SK-N-SH (cell line): ENCODE results near the gene ABHD17C. TPM values are rescaled to one million over a fixed set of nuclear protein-coding genes. Genes with fewer than 3 reads are reported as not detected.

Experiments used
- CTCF ChIA-PET: fragments of 300-600, 350-600 bp; formaldehyde crosslinking; extraction: SDS; loops from one replicate; lab custom pipeline; 2021; lab: Yijun Ruan, JAX
- POLR2A ChIA-PET: fragments of 350-600 bp; sonication (Branson Sonifier 250); formaldehyde crosslinking; extraction: SDS; loops from one replicate; lab custom pipeline; 2020; ENCODE audit warnings: antibody characterized with exemption, inconsistent platforms; lab: Yijun Ruan, JAX
- DNase-seq: peaks from one replicate; pipeline ENCODE4 v3.0.0; 2012
- H2AFZ ChIP-seq: fragments of 200-600 bp; sonication (generic); 2 replicates; pipeline ENCODE4 v1.8.1; 2016; ENCODE audit warnings: antibody characterized with exemption, mild to moderate bottlenecking, low read depth
- H3F3A ChIP-seq: fragments of 200-600 bp; sonication (generic); replicated peaks from 2 replicates; pipeline ENCODE3; 2016; ENCODE audit warnings: antibody characterized with exemption, mild to moderate bottlenecking; ENCODE audit not compliant: insufficient read depth
- H3K27ac ChIP-seq, 2 experiments: fragments of 200-500 bp in 1 of 2; fragments of 200-600 bp in 1 of 2; sonication (Bioruptor generic) in 1 of 2; sonication (generic), shearing (Covaris generic) in 1 of 2; 2 replicates each; pipeline versions ENCODE4 v1.5.1 to v1.6.1; 2014 to 2016; ENCODE audit warnings: low read depth in 2 of 2, inconsistent platforms in 1 of 2, low read length in 1 of 2, mild to moderate bottlenecking in 1 of 2, mixed read lengths in 1 of 2
- H3K27me3 ChIP-seq: fragments of 200-600 bp; sonication (generic), shearing (Covaris generic); 2 replicates; pipeline ENCODE4 v1.6.1; 2016; ENCODE audit warnings: mixed run types; ENCODE audit not compliant: insufficient read depth
- H3K36me3 ChIP-seq, 2 experiments: fragments of 200-500 bp in 1 of 2; fragments of 200-600 bp in 1 of 2; sonication (Bioruptor generic) in 1 of 2; sonication (generic) in 1 of 2; replicated peaks in 1 of 2; 2 replicates each; pipeline versions ENCODE3 to v1.5.1; 2014 to 2016; ENCODE audit warnings: low read length in 1 of 2, mild to moderate bottlenecking in 1 of 2; ENCODE audit not compliant: insufficient read depth in 2 of 2, control insufficient read depth in 1 of 2
- H3K4me1 ChIP-seq, 2 experiments: fragments of 200-500 bp in 1 of 2; fragments of 200-600 bp in 1 of 2; sonication (Bioruptor generic) in 1 of 2; sonication (generic), shearing (Covaris generic) in 1 of 2; 2 replicates each; pipeline versions ENCODE4 v1.5.1 to v1.6.1; 2014 to 2016; ENCODE audit warnings: low read depth in 1 of 2, low read length in 1 of 2, mixed run types in 1 of 2; ENCODE audit not compliant: insufficient read depth in 2 of 2, control insufficient read depth in 1 of 2
- H3K4me2 ChIP-seq: fragments of 200-600 bp; sonication (generic), shearing (Covaris generic); 2 replicates; pipeline ENCODE4 v1.6.1; 2017; ENCODE audit warnings: mixed run types
- H3K4me3 ChIP-seq, 2 experiments: fragments of 200-500 bp in 1 of 2; fragments of 200-600 bp in 1 of 2; sonication (Bioruptor generic) in 1 of 2; sonication (generic), shearing (Covaris generic) in 1 of 2; 2 replicates each; pipeline versions ENCODE4 v1.5.1 to v1.8.1; 2014 to 2016; ENCODE audit warnings: low read depth in 2 of 2, inconsistent platforms in 1 of 2, low read length in 1 of 2, mild to moderate bottlenecking in 1 of 2, mixed read lengths in 1 of 2, moderate library complexity in 1 of 2
- H3K79me2 ChIP-seq: fragments of 200-600 bp; sonication (generic); 2 replicates; pipeline ENCODE4 v1.8.1; 2017; ENCODE audit warnings: mild to moderate bottlenecking; ENCODE audit not compliant: insufficient read depth
- H3K9ac ChIP-seq: fragments of 200-600 bp; sonication (generic); 2 replicates; pipeline ENCODE4 v1.6.1; 2017; ENCODE audit warnings: mixed run types
- H3K9me2 ChIP-seq: fragments of 200-600 bp; sonication (generic); 2 replicates; pipeline ENCODE4 v1.6.1; 2017; ENCODE audit warnings: mixed run types
- H3K9me3 ChIP-seq: fragments of 200-600 bp; sonication (generic); 2 replicates; pipeline ENCODE4 v1.6.1; 2017; ENCODE audit warnings: mixed run types, mild to moderate bottlenecking, moderate library complexity
- H4K20me1 ChIP-seq: fragments of 200-600 bp; sonication (generic); 2 replicates; pipeline ENCODE4 v1.6.1; 2017; ENCODE audit warnings: mild to moderate bottlenecking, mixed run types; ENCODE audit not compliant: insufficient read depth
- CHD2 ChIP-seq: fragments of 150-350 bp; IDR thresholded peaks from 2 replicates; pipeline ENCODE4 v1.6.1; 2018; ENCODE audit warnings: low read length; ENCODE audit not compliant: partially characterized antibody
- FOXM1 ChIP-seq: IDR thresholded peaks from 2 replicates; pipeline ENCODE4 v1.4.0; 2012; ENCODE audit warnings: low read depth, mild to moderate bottlenecking
- NFIC ChIP-seq: IDR thresholded peaks from 2 replicates; pipeline ENCODE4 v1.4.0; 2012; ENCODE audit warnings: borderline replicate concordance
- SMC3 ChIP-seq: IDR thresholded peaks from 2 replicates; pipeline ENCODE4 v1.6.1; 2012; ENCODE audit warnings: low read depth, low read length, improper control_type of control experiment
- WGBS: methylation state at CpG from one replicate; pipeline ENCODE4 v1.1.6; 2017; ENCODE audit warnings: low lambda C conversion rate; 5-methylcytosine and 5-hydroxymethylcytosine counted together
- polyA plus RNA-seq, 3 experiments: library from polyadenylated mRNA; depleted of rRNA; stranded (reverse); fragments of >200 nt; gene quantifications; 2 replicates each; pipeline ENCODE4 v1.2.3, GENCODE V29; 2012
- TF ChIP-seq, protein P1 (sequence below): IDR thresholded peaks from 2 replicates; pipeline ENCODE4 v1.6.1; 2012; ENCODE audit warnings: mild to moderate bottlenecking, low read depth, low read length, moderate library complexity
- TF ChIP-seq, protein P2 (sequence below): IDR thresholded peaks from 2 replicates; pipeline ENCODE4 v1.4.0; 2012; ENCODE audit warnings: low read depth

Gene ABHD17C
- polyA plus RNA-seq, 1 of the 3 experiments (the other 2 are of a cell fraction) = 11.7 TPM

DNA sequence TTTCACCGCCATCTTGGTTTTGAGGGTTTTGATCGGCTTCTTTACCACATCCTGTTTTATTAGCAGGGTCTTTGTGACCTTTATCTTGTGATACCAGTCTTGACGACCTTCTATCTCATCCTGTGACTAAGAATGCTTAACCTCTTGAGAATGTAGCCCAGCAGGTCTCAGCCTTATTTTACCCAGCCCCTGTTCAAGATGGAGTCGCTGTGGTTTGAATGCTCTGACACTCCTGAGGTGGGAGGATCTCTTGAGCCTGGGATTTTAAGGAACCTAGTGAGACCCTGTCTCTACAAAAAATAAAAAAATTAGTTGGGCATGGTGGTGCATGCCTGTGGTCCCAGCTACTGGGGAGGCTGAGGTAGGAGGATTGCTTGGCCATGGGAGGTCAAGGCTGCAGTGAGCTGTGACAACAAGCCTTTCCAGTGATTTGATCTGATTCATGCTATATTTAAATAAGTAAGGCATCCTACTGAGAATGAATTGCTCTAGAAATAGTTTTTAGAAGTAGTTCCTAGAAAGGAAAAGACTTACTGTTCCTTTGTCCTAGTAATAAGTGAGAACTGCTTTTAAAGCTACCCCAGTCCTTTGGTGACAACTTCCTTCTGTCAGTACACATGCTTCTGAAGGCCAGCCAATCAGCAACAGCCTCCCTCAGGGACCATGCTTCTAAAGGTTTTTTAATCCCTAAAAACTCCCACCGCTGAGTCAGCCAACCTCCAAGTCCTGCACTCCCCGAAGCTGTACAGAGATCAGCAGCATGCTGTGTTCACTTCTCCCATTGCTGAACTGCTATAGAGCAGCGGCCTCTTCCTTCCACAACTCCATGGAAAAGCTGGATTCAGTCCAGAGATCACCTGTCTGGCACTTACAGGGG is 75.0 kb downstream of the ABHD17C start:
- no peaks in the 10 kb centered on the region for H3K9me2 ChIP-seq
- no peak overlapping the region for H2AFZ ChIP-seq
- no peaks in the 10 kb centered on the region for H4K20me1 ChIP-seq
- CTCF ChIA-PET = interaction anchor here (1.1 to 2.4 kb wide), 2 partner anchors 10 to 202 kb away, joined by 4 to 9 read pairs; partner anchors contain the start of gene CEMIP
- WGBS = 79% methylated on average over 7 of the region's 7 CpGs
- H3K4me3 ChIP-seq = no peak overlapping the region
- no peak for TF ChIP-seq NFIC
- TF ChIP-seq SMC3 = no peak
- TF ChIP-seq CHD2 = no peak
- TF ChIP-seq, protein P1, sequence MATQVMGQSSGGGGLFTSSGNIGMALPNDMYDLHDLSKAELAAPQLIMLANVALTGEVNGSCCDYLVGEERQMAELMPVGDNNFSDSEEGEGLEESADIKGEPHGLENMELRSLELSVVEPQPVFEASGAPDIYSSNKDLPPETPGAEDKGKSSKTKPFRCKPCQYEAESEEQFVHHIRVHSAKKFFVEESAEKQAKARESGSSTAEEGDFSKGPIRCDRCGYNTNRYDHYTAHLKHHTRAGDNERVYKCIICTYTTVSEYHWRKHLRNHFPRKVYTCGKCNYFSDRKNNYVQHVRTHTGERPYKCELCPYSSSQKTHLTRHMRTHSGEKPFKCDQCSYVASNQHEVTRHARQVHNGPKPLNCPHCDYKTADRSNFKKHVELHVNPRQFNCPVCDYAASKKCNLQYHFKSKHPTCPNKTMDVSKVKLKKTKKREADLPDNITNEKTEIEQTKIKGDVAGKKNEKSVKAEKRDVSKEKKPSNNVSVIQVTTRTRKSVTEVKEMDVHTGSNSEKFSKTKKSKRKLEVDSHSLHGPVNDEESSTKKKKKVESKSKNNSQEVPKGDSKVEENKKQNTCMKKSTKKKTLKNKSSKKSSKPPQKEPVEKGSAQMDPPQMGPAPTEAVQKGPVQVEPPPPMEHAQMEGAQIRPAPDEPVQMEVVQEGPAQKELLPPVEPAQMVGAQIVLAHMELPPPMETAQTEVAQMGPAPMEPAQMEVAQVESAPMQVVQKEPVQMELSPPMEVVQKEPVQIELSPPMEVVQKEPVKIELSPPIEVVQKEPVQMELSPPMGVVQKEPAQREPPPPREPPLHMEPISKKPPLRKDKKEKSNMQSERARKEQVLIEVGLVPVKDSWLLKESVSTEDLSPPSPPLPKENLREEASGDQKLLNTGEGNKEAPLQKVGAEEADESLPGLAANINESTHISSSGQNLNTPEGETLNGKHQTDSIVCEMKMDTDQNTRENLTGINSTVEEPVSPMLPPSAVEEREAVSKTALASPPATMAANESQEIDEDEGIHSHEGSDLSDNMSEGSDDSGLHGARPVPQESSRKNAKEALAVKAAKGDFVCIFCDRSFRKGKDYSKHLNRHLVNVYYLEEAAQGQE = no peak
- TF ChIP-seq FOXM1 = no peak
- H3K4me1 ChIP-seq = no peaks in the 10 kb centered on the region; a peak in 1 of 4 replicates
- no peak overlapping the region for H3K27ac ChIP-seq
- POLR2A ChIA-PET = no interaction called here
- no peaks in the 10 kb centered on the region for H3K9me3 ChIP-seq
- no peaks in the 10 kb centered on the region for H3K27me3 ChIP-seq
- H3F3A ChIP-seq = no peaks in the 10 kb centered on the region
- H3K36me3 ChIP-seq = no peaks in the 10 kb centered on the region
- no peak overlapping the region for H3K9ac ChIP-seq
- DNase-seq = no peak
- no peaks in the 10 kb centered on the region for H3K79me2 ChIP-seq
- H3K4me2 ChIP-seq = no peak overlapping the region

DNA sequence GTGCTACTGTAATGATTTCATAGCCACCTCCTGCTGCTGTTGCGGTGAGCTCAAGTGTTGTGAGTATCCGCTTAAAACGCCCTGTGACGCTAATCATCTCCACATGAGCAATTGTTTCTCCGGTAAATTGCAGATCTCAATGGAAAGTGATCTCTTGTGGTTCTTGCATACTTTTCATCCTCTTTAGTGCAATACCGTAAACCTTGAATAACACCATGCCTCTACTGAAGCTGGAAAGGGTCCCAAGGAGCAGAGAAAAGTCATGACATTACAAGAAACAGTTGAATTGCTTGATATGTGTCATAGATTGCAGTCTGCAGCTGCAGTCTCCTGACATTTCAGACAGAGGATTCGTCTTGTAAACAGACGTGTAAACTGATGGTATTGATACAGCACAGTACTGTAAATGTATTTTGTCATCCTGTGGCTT is 78.0 kb downstream of the ABHD17C start:
- Histone ChIP-seq H3K27ac (no peak overlapping the region), H3K9me2 (no peaks in the 10 kb centered on the region), H4K20me1 (no peaks in the 10 kb centered on the region), H3F3A (peaks cover 6% of the 10 kb centered on the region), H3K79me2 (no peaks in the 10 kb centered on the region), H3K4me2 (no peak overlapping the region), H3K27me3 (no peaks in the 10 kb centered on the region), H2AFZ (no peak overlapping the region), H3K9me3 (no peaks in the 10 kb centered on the region), H3K9ac (no peak overlapping the region), H3K4me1 (peaks cover 0 to 8% of the 10 kb centered on the region in 2 experiments; a peak in 3 of 4 replicates), H3K4me3 (no peak overlapping the region), H3K36me3 (no peaks in the 10 kb centered on the region)
- CTCF ChIA-PET = interaction anchor here (1.9 to 9.4 kb wide), 2 partner anchors 206 to 321 kb away, joined by 6 to 253 read pairs; no protein-coding TSS in a partner anchor
- POLR2A ChIA-PET = no interaction called here
- WGBS = 74% methylated on average over 8 of the region's 8 CpGs
- TF ChIP-seq, protein P2, sequence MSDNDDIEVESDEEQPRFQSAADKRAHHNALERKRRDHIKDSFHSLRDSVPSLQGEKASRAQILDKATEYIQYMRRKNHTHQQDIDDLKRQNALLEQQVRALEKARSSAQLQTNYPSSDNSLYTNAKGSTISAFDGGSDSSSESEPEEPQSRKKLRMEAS = no peak
- no peak for TF ChIP-seq NFIC
- no peak for DNase-seq
